IPS-NIHi11 (cell line): ENCODE data around the gene MT4.

Experiments
- DNase-seq: peaks from one replicate; pipeline ENCODE4 v3.0.0; 2012; ENCODE audit warnings: mixed read lengths, low spot score

Gene MT4

DNA sequence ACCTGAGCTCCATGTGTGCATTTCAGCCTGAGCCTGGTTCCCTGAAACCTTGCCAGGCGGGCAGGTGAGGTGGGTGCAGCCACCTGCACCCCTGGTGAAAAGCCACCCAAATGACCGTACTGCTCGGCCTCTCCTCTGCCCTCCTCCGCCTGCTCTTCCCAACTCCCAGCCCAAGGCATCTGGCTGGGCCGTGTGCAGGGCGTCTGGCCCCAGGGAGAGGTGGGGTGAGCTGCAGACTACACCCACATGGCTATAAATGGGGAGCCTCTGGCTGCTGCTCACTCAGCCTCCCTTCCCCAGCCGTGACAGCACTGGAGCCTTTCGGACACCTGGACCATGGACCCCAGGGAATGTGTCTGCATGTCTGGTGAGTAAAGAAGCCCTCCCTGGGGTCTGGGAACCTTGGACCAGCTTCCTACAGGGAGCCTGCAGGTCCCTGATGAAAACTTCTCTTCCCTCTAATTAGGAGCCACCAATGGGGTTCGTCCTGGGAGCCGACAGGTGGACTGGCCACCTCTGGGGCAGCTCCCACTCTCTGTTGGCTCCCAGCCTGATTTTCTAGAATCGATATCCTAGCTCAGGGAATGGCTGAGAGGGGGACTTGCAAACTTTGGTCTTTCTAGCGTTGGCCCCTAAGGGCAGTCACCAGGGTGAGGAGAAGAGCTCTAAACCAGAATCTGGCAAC is at the start of gene MT4:
MT4 (plus strand) TSS at position 281 of the 685 bp plus-strand sequence; CDS start at position 337, 56 bp downstream.
- DNase-seq, result no peak

DNA sequence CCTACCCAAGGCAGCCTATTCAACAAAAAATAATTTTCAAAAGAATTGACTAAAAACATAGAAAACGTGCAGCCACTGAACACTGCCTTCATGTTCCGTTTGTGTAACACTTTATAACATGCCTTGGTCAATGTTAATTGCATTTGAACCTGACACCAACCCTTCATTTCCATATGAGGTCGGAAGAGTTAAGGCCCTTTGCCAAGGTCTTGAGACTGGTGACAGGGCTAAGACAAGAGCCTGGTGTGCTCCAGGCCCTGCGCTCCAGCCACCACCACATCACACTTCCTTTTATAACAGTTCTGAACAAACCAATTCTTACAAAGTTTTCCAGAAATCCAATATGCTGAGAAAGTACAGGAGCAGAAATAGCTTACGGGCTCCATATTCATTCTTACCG is 49.2 kb upstream of the MT4 start:
- DNase-seq, result no peak

DNA sequence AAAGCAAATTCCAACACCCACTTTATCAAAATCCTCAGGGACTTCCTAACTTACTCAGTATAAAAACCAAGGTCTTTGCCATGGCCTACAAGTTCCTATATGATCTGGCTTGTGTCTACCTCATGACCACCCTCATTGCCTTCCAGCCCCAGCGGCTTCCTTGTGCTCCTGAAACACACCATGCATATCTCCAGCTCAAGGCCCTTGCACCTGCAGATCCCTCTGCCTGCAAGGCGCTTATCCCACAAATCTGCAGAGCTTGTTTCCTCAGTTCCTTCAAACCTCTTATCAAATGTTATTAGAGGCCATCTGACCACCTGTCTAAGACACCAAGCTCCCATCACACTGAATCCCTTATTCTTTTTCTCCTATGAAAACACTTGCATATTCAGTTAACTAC is 47.7 kb upstream of the MT4 start:
- DNase-seq, result no peak

DNA sequence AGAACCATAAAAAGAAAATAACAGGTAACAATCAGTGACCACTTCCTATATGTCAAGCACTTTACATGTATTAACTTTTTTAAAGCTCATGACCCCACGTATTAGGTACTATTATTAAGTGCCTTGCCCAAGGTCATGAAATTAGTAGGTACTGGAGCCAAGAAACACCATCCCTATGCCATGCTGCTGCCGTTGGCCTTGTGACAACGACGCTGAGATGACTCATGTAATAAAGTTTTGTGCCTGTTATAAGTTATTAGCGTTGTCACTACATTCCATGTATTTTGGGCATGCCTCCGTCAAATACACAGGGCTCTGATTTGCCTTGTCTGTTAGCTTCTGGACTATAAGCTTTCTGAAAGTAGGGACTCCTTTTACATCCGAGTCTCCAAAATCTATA is 46.4 kb upstream of the MT4 start:
- no peak for DNase-seq

DNA sequence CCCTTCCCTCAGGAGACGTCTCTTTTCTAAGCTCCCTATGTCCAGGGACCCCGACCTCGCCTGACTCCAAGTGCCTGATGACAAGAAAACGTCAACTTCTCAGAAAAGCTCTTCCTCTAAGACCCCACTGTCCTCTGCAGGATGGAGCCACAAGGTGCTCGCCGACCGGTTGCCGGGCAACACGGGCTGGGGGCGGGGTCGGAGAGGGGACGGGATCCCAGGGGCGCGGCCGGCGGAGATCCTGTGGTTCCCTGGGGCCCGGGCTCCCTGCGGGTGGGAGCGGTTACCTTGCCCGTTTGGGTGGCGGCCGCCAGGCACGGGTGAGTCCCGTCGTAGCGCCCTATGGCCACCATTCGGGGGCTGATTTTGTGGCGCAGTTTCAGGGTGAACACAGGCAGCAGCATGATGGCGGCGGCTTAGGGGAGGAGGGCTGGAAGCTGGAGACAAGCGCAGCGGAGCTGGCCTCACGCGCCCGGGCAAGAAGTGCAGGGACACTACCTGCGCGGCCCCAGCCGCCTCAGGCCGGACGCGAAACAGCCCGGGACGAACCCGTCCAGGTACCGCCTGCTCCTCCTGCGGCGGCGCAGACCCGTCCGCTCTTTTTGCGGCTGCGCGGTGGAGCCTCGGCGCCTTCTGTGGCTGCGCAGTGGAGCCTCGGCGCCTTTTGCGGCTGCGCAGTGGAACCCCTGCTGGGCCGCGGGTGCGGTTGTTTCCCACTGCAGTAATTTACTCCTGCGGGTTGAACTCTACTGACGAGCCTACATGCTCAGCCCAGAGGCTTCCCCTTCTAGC is 45.2 kb upstream of the MT4 start, which contains the start of gene BBS2:
BBS2 (minus strand) TSS at position 566 of the 792 bp plus-strand sequence; CDS start at position 404, 162 bp downstream.
- DNase-seq, result peak; percentile 93

DNA sequence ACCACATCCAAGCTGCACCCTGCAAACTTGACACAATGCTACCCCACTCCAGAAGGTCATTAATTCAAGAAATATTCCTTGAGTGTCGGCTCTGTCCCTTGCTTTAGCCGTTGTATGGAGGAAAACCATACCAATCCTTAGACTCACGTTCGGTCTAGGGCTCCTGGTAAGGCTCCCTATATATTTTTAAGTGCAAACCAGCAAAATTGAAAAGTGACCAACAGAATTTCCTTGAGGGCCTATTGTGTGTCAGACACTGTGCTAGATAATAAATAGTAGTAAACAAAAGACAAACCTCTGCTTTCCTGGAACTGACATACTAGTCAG is 44.7 kb upstream of the MT4 start:
- no peak for DNase-seq

DNA sequence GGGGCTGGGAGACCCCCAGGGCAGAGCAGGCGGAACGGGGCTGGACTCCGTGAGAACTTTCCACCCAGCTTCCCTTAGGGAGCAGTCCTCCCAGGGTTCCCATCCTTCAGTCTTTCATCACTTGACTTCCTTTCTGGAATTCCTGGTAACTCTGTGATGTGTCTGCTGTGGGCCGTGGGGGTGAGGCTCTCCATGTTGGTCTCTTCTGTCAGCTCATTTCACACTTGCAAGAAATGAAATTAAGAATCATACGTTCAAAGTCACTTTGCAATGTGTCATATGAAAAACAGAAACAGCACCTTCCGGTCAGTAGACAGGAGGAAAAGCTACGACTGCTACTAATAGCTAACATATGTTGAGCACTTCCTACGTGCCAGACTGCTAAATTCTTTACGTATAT is 39.6 kb upstream of the MT4 start:
- no peak for DNase-seq

DNA sequence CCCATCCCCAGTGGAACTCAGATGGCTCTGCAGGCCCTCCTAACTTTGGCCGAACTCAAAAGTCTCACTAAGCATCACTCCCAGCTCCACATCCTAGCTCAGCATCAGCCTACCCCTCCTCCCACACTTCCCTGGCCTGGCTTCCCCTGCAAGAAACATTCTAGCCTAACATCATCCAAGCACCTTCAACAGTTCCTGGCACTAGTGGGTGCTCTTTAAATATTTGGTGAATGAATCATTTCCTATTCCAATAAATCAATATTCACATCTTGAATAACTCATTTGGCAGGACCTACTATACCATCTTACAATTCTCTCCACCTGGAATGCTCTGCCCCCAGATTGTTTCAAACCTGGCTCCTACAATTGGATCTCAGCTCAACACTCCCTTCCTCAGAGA is 34.0 kb upstream of the MT4 start:
- DNase-seq, result no peak

DNA sequence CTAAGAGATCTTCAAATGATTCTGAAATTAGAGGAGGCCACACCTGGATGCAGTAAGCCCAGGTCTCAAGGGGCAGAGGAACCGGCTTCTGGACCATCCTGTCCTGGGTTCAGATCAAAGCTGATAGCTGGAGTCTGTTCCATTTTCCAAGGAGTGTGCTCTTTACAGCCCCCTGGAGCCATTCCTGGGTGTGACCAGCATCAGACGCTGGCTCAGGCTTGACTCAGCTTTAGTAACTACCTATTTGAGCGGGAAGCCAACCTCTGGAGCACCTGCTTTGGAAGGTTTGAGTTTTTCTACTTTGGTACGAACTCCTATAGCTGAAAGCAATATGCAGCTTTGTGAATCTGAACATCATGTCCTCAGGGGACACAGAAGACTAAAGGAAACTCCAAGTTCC is 32.2 kb upstream of the MT4 start:
- DNase-seq, result peak; percentile 26

DNA sequence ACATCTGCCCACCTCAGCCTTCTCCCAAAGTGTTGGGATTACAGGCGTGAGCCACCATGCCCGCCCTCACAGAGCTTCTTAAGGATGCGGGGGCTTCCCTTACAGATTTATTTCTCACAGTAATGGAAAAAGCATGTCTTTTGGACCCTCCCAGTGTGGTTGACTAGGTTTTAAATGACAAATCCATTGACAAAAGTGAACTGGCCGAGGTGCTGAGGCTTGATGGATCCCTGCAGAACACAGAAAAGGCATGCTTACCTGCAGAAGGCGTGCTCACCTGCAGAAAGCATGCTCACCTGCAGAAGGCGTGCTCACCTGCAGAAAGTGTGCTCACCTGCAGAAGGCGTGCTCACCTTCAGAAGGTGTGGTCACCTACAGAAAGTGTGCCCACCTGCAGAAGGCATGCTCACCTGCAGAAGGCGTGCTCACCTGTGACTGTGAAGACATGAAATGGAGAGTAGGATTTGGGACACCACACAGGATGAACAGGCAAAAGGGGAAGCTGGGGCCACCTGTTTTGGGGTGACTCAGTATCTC is 30.0 kb upstream of the MT4 start:
- no peak for DNase-seq

DNA sequence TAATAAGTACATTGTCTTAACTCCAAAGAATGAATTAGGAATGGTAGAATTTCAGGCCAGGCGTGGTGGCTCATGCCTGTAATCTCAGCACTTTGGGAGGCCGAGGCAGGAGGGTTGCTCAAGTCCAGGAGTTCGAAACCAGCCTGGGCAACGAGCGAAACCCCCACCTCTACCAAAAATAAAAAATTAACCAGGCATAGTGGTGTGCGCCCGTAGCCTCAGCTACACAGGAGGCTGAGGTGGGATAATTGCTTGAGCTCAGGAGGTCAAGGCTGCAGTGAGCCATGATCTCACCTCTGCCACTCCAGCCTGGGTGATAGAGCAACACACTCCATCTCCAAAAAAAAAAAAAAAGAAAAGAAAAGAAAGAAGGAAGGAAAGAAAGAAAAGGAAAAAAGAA is 26.5 kb upstream of the MT4 start:
- DNase-seq, result no peak

DNA sequence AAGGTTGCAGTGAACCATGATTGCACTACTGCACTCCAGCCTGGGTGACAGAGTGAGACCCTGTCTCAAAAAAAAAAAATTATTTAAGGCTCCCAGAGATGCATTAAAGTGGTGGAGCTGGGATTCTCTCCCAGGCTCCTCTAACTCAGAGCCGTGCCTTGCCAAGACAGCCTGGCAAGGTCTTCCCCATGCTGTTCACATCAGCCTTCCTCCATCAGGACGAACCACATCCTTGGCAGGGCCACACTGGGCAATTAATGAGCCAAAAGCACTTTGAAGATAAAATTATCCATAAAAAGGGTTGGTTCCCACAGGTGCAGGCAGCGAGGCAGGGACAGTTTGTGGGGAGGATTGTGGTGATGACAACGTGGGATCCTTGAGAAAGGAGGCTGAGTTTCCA is 25.2 kb upstream of the MT4 start:
- no peak for DNase-seq

DNA sequence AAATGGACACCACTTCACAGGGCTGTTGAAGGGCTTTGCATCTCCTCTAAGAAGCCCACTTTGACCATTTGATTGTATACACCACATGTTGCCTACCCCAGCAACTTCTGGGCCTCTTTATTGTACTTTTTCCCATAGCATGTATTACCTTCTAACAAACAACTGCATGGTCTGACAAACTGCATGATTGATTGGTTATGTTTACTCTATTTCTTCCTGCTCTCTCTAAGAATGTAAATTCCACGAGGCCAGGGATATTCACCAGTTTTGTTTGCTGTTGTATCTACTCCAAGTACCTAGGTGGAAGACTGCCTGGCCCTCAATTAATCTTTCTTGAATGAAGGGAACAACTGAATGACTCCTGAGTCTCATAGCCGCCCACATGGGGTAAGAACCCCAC is 22.8 kb upstream of the MT4 start:
- no peak for DNase-seq

DNA sequence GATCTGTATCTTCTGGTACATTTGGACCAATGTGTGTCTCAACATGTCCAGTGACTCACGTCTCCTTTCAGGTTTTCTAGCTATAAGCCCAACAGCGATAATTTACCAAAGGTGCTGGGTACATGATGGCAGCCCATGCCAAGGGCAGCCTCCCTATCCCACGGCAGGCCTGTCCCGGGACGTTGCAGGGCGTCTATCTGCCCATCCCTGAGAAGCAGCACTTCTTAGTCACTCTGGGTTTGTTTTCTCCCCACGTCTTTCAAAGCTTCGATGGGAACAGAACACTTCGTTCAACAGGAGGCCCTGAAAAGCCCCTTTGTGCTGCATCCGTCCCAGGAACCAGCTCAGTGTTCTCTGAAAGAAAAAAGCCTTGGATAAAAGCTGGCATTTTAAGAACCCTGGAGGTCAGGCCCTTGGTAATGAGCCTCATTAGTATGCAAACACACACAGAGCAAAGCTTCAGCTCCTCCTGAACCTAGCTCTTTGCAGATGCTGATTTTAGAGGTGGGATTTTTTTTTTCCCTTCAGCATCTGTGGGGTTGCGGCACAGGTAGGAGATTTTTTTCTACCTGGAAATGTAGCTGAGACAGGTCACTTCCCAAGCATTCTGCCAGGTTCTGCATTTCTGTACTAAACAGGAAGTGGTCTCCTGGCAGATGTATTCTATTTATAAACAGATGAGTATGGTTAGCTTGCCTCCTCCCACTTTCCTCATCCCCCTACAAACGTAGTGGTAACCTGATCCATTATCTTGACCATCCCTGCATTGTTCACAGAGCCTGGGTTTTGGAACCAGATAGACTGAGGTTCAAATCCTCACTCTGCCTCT is 17.5 kb upstream of the MT4 start:
- peak; percentile 73 for DNase-seq

DNA sequence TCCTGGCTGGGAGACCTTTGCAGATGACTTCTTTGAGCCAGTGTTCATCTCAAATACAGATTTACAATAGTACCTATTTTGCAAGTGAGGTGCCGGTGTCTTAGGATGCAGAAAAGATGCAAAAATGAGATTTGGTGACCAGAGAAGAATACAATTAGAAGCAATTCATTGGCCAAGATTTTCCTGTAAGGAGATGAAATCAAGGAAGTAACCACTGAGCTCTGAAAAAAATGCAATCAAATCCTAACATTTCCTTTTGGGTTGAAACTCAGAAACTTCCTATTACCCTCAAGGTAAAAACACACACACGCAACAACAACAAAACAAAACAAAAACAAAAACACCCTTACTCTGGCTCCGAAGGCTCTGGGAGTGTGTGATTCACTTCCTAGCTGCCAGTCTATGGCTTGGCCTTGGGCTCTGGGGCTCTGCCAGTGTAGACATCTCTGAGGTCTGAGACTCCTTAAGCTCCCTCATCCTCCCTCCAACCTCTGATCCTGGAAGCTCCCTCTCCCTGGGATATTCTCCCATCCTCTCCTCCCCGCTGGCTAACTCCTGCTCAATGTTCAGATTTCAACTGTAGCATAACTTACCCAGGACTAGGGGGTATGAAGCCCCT is 16.8 kb upstream of the MT4 start:
- DNase-seq, result no peak

DNA sequence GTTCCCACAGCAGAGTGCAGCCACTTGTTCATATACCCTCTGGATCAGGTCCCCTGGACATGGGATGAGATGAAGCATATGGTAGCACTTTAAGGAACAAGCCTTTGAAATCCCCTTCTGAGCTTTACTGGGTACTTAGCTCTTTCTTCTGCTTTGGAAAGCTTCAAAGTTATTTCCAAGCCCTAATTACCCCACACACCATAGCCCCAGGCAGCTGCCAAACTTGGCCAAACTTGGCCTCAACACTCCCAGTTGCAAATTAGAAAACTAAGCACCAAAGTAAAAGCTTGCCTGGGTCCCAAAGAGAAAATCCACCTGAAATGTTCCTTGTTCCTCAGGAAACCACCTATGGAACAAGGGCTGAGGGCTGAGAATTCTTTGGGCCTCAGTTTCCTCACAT is 15.7 kb upstream of the MT4 start:
- no peak for DNase-seq

DNA sequence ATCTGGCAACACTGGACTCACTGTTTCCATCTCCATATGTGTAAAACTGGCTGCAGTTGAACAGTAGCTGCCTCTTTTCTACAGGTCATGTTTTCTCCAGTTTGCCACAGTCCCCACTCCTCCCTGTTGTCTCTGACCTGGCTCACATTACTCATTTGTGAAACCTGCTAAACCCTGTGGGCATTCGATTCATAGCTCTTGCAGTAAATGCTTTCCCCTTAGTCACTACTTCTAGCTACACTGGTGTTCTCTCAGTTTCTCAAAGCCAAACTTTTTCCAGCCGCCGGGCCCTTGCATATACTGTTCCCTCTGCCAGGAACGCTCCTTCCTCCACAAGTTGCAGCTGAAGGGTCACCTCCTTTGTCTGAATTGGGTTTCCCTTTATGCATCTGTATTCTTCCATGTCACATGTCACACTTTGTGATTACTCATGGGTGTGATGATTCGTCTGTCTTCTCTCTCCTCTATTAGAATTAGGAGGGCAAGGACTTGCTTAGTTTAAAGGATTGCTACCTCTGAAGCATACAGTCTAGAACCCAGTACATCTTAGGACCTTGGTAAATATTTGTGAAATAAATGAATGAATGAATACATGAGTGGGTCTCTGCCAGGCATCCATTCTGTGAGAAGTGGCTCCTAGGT is 15.0 kb upstream of the MT4 start:
- DNase-seq, result no peak

DNA sequence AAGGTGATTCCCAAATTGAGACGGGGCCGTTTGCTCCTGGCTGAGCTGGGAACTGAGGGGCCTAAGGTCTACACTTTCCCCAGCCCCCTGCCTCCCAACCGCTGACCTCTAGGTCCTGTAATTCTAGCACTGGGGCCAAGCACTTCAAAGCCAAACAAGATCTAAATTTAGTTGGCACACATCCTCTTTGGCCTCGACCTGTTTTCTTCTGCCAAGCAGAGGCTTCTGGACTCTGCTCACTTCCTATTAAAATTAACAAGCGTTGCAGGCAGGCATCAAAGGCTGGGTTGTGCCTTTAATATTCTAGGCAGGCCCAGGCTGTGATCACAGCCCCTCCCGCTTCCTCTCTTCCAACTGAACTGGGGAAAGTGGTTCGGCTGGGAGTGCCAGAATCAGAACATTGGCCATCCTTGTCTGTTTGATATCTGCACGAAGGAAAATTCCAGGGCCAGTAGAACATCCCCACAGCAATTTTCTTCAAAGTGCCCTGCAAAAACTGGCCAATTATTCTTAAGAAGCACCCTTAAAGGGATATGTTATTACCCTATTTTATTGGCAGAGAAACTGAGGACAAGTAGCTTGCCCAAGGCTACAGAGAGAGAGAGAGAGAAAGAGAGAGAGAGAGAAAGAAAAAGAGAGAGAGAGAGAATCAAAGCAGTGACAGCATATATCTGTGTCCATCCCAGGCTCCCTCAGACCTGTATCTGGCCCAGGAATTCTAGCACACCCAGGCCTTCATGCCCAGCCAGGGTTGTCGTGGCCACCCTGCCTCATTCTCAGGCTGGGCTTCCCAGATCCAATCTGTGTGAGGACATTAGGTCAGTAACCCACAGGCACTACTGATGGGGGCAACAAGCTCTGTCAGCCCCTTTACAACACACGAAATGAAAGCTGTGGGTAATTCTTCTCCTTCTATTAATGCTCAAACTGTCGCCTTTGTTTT is 12.8 kb upstream of the MT4 start:
- no peak for DNase-seq

DNA sequence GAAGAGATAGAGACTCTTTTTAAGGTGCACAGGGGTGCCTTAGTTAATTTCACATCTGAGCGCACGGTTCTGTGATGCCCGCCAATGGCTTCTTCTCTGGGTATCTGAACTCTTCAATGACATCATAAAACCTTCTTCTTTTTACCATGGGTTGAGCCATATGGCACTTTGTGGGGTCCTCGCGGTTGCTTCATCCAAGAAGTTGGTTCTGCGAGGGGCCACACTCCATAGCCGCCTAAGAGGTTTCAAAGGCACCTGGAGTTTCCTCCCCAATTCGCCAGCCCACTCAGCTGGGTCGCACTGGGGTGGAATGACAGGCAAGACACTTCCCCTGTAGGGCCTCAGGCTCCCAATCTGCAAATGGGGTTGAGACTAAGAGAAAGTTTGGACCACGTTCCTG is 10.4 kb upstream of the MT4 start:
- DNase-seq, result no peak

DNA sequence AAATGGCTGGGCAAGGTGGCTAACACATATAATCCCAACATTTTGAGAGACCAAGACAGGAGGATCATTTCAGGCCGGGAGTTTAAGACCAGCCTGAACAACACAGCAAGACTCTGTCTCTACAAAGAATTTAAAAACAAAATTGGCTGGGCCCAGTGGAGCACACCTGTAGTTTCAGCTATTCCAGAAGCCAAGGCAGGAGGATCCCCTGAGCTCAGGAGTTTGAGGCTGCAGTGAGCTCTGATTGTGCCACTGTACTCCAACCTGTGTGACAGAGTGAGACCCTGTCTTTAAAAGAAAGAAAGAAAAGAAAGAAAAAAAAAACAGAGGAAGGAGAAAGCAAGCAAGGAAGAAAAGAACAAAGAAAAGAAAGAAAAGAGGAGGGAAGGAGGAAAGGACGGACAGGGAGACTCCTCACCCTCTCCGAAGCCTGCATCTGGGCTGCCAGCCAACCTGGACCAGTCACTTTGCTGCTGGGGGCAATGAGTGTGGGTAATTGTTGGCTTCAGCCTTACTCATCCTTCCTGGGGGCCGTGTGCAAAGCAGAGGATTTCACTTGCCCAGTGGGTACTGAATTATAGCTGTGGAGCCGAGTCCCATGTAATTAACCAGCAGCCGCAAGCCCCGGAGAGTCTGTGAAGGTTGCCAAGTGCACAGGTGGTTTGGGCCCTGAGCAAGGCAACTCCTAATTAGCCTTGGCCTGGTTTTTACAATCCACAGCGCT is 6.7 kb upstream of the MT4 start:
- no peak for DNase-seq
